H7 (cell line): ENCODE data around the gene TYW1B. TPM values are rescaled to one million over a fixed set of nuclear protein-coding genes. Genes with fewer than 3 reads are reported as not detected.
"Not testable (repeated sequence)": the region's sequence is repeated elsewhere in the genome, so short reads cannot be mapped to it uniquely, and the experiment has no call there.

Experiments
- DNase-seq: peaks from one replicate; pipeline ENCODE4 v3.0.0; 2012
- H3K27me3 ChIP-seq: 2 replicates; pipeline ENCODE4 v1.6.0; 2011; ENCODE audit warnings: mild to moderate bottlenecking, low read length; ENCODE audit not compliant: control insufficient read depth, insufficient read depth
- H3K36me3 ChIP-seq: replicated peaks from 2 replicates; pipeline ENCODE4 v1.5.1; 2011; ENCODE audit warnings: low read length; ENCODE audit not compliant: control insufficient read depth, insufficient read depth
- H3K4me3 ChIP-seq: 2 replicates; pipeline ENCODE4 v1.5.1; 2011; ENCODE audit warnings: low read depth, mild to moderate bottlenecking, control low read depth, low read length, moderate library complexity; ENCODE audit not compliant: insufficient read depth
- total RNA-seq: library from RNA; depleted of rRNA; stranded (reverse); fragments of >200 nt; shearing (Covaris generic); gene quantifications from 2 replicates; pipeline ENCODE4 v1.2.3, GENCODE V29; 2014

TYW1B gene
- total RNA-seq, 1 experiment from 2014 or later: 0.62 TPM

DNA sequence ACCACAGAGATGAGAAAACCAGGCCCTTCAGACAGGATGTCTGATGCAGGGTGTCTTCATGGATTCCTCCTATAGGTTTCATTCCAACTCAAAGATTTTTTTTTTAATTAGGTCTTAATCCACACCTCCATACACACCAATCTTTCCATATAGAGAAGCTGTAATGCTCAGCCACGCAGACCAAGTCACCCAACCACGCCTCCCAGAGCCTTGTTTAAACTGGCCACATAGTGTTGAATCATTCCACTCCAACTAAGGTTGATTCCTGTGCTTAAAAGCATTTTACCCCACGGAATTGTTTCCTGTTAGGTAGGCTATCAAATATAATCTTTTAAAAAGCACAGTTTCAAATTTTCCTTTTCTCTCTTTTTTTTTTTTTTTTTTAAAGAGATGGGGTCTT is 153.6 kb downstream of the TYW1B start:
- no peaks in the 10 kb centered on the region for H3K36me3 ChIP-seq
- no peaks in the 10 kb centered on the region for H3K27me3 ChIP-seq
- no peak overlapping the region for H3K4me3 ChIP-seq
- DNase-seq: no peak

DNA sequence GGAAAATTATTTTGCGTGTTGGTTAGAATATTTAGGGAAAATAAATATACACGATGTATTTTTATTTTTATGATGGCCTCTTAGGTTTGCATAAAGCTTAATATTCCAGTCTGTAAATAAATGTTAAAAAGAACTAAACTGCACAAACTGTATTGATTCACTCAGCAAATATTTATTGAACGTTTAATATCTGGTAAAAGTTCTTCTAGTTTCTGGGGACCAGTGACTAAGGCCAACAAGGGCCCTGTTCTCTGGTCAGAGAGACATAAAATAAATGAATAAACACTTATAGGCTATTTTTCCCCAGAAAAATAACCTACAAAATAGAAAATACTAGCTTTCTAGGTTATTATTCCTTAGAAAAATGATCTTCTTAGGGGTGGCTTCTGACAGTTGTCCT is 157.2 kb downstream of the TYW1B start:
- not testable (repeated sequence) for H3K4me3 ChIP-seq, DNase-seq, H3K27me3 ChIP-seq

DNA sequence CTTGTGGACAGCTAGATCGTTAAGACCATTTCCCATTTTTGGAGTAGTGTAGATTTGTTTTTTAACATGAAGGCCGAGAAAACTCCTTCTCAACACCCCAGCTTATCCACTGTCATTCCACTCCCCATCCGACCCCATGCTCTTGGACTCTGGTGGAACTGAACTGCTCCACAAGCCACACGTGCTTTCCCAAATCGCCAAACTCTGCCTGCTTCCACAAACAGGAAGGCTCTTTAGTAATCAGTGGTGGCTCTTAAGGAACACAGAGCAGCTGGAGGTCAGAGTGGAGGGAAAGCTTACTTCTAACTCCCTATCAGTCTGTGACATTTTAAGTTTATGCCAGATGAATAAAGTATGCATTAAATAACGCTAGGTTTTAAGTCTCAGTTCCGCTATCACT is 159.6 kb downstream of the TYW1B start:
- H3K4me3 ChIP-seq, H3K27me3 ChIP-seq, H3K36me3 ChIP-seq, DNase-seq: not testable (repeated sequence)

More for the DNA sequence above, 157.2 kb downstream of the TYW1B start:
- not testable (repeated sequence) for H3K36me3 ChIP-seq

DNA sequence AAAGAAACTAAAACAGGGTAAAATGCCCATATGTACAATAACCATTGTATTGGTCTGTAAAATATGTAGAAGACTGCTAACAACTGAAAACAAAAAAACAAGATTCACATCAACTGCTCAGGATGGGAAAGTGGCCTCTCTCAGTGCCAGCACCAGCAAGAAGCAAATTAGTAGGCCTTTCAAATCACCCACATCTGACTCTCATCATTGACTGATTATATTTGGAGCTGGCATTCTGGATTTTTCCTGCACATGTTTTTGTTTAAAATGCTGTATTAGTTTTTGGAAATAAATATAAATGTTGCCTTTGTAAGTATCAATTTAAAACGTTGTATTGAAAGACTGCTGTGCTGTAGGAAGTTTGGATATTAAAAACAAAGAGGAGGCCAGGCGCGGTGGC is 161.0 kb downstream of the TYW1B start:
- H3K4me3 ChIP-seq, H3K27me3 ChIP-seq, DNase-seq, H3K36me3 ChIP-seq: not testable (repeated sequence)

DNA sequence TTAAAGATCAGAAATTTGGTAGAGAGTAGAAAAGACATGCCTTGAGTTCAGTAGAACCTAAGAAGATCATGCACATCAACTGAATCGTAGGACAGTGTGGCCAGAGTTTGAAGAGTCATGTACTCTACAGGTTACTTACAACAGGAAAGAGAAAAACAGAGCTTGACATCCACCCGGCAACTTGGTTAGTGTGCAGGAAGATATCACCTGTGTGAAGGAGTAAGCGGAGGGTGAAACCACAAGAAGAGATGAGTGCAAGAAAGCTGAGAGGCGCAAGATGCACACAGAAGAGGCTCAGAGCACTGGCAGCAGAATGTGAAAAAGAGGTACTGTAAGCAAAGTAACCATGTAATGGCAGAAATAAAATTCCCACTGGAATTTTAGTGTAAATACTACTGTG is 179.4 kb downstream of the TYW1B start:
- DNase-seq, H3K27me3 ChIP-seq, H3K36me3 ChIP-seq, H3K4me3 ChIP-seq: not testable (repeated sequence)

DNA sequence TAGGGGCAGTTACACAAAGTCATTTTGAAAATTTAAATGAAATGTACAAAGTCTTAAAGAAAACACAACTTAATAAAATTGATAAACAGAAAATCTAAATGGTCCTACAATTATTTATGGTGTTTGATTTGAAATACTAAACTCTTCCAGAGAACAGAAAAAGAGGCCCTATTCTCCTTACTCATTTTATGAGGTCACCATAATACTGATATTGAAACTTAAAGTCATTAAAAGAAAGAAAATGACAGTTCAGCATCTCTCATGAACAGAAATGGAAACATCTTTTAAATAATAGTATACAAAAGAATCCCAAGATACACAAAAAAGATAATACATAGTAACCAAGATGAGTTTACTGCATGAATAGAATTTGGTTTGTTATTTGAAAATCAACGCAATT is 184.3 kb downstream of the TYW1B start:
- H3K27me3 ChIP-seq, H3K4me3 ChIP-seq, DNase-seq, H3K36me3 ChIP-seq: not testable (repeated sequence)

DNA sequence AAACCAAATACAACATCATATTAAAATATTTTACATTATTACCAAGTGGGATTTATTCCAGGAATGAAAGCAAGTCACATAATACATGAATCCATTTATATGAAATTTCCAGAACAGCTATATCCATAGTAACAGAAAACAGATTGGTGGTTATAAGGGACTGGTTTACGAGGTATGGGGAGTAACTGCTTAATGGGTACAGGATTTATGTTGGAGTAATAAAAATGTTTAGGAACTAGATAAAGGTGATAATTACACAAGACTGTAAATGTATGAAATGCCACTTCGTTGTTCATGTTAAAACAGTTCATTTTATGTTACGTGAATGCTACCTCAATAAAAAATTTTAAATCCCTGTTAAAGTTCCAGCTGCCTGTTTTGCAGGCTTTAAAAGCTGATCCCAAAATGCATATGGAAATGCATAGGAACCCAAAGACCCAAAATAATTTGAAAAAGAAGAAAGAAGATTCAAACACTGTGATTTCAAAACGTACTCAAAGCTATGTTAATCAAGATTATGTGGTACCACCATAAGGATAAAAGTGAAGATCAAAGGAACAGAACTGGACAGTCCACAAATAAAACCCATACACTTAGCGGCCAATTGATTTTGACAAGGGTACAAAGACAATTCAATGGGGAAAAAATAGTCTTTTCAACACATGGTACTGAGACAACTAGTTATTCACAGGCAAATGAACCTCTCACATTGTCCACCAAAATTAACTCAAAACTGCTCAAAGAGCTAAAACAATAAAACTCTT is 186.3 kb downstream of the TYW1B start:
- not testable (repeated sequence) for DNase-seq, H3K36me3 ChIP-seq, H3K4me3 ChIP-seq, H3K27me3 ChIP-seq

DNA sequence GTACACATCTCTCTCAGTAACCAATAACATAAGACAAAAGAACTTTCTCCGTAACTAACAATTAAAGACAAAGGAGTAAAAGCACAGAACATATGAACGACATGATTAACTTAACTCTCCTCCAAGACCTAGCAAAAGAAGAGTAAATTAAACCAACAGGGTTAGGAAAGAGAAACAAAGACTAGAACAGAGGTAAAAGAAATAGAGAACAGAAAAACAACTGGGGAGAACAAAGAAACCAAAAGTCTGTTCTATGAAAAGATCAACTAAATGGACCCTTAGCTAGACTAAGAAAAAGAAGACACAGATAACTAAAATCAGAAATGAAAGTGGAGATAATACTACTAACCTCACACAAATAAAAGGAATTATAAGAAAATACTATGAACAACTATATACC is 187.3 kb downstream of the TYW1B start:
- not testable (repeated sequence) for H3K4me3 ChIP-seq, DNase-seq, H3K27me3 ChIP-seq, H3K36me3 ChIP-seq

DNA sequence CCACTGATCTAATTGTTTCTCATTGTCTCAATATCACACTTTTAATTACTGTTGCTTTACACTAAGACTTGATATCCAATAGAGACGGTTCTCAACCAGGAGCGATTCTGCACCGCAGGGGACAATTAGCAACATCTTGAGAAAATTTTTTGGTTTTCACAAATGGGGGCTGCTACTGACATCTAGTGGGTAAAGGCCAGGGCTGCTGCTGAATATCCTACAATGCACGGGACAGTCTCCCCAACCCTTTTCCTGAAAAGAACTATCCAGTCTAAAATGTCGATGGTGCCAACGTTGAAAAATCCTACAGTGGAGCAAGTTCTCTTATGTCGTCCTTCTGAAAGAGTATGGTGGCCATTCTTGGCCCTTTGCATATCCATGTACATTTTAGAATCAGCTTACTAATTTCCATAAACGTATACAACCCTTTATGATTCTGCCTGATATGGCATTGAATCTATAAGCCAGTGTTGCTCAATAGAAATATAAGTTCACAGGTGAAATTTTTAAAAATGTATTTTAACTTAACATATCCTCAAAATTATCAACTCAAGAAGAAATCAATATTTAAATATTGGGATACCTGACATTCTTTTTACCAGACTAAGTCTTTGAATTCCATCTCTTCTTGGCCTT is 192.6 kb downstream of the TYW1B start:
- not testable (repeated sequence) for H3K36me3 ChIP-seq, DNase-seq, H3K27me3 ChIP-seq, H3K4me3 ChIP-seq

DNA sequence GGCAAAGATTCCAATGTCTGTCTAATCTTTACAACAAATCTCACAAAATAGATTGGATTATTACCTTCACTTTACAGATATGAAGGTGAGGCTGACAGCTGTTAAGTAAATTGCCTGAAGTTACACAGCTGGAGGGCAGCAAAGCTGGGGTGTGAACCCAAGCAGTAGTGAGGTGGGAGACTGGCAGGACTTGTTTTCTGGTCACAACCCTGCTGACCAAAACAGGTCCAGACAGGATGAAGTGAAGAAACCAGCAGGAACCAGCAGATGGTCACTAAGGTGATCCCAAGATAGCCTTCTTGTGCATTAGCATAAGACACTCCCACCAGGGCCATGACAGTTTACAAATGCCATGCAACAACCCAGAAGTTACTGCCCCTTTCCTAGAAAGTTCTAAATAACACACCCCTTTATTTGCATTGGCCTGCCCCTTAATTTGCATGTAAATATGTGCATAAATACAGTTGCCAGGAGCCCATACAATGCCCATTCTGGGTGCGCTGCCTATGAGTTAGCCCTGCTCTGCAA is 195.2 kb downstream of the TYW1B start:
- DNase-seq, H3K27me3 ChIP-seq, H3K4me3 ChIP-seq, H3K36me3 ChIP-seq: not testable (repeated sequence)

DNA sequence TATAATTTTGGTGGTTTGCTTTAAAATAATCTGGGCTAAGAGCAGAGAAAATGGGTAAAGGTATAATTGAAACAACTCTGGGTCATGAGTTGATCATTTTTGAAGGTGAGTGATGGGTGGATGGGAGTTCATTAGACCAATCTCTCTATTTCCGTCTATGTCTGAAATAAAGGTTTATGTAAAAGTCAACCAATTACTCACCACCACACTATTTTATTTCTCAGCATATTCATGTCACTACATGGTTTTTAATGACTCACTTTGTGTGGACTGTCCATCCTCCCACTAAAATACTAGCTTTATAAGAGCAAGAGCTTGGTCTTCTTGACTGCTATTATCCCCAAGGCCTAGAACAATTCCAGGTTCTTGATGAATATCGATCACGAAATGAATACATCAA is 199.6 kb downstream of the TYW1B start:
- not testable (repeated sequence) for H3K27me3 ChIP-seq, H3K36me3 ChIP-seq, DNase-seq, H3K4me3 ChIP-seq

DNA sequence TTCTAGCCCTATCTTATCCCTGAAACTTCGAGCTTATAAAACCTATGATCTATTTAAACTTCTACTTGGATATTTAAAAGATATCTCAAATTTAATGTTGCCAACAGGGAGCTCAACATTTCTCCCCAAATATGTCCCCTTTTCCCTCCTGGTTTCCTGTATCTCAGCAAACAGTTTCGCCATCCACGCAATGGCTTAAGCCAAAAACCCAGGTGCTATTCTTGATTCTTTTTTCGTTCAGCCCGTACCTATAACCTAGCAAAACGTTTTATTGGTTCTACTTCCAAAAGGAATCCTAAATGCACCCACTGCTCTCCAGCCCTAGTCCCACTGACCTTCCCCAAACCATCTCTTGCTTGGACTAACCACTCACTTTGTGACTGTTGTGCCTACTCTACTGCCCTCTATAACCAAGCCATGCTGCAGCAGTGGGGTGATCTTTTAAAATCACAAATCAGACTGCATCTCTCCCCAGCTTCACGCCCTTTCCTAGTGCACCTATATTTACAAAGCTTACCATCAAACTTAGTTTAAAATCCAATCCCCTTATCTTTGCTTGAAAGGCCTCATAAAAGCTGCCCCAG is 201.5 kb downstream of the TYW1B start:
- H3K27me3 ChIP-seq, H3K36me3 ChIP-seq, DNase-seq, H3K4me3 ChIP-seq: not testable (repeated sequence)

DNA sequence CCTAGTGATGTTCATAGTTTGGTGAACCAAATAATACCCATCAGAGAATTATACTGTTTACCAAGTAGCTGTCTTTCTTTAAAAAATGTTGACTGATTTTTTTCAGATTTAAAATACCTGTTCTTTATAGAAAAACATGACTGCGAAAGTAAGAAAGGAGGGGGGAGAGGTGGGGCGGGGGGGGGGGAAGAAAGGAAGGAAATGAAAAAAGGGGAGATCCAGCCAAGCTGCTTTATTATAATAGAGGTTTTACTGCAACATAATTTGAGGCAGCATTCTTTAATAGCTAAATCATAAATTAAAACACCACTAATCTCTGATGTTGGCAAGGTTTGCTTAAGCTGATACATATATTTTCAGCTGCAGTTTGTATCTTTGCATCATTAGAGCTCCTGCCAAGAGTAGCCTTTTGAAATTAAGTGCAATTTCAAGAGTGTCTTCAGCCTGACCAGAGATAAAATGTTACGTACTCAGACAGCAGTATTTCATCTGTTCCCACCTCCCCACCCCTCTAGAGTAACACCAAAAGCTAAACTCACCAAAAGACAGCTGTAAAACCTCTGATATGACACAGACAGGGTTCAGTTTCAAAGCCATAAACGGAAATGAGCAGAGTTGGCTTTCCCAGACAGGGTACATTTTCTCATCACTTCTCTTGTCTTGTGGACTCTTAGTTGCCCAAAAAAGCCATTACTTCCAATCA is 202.1 kb downstream of the TYW1B start:
- H3K36me3 ChIP-seq, DNase-seq, H3K4me3 ChIP-seq, H3K27me3 ChIP-seq: not testable (repeated sequence)

DNA sequence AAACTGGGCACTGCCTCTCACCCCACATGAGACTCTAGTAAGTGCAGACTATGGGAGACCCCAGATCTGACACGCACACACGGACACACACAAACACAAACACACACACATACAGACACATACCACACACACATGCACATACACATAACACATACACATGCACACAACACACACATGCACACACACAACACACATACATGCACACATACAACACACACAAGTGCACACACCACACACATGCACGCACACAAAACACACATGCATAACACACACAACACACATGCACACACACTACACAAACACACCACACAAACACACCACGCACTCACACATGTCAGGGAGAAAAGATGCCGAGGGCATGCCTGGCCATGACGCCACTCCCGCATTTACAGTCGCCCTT is 205.5 kb downstream of the TYW1B start:
- no peak overlapping the region for H3K4me3 ChIP-seq
- DNase-seq: no peak
- H3K36me3 ChIP-seq: no peaks in the 10 kb centered on the region
- no peaks in the 10 kb centered on the region for H3K27me3 ChIP-seq
